Measurements from ENCODE around the gene SCIN.

The SCIN gene

GRCh38 chr7:12581897-12582296, 11.4 kb downstream of the SCIN start:
- ATAC-seq (ENCODE audit: insufficient read depth, low read depth) (no peak), DNase-seq (no peak)
- no peaks in the 10 kb centered on the region for H3K27me3 ChIP-seq (ENCODE audit: insufficient read depth, low read length, poor library complexity)
- no peak overlapping the region for H3K4me3 ChIP-seq (ENCODE audit: low read depth in 1 of 2, low read length in 2 of 2)
- H3K4me2 ChIP-seq (ENCODE audit: insufficient read depth, low read length) = no peak overlapping the region
- H3K9me3 ChIP-seq (ENCODE audit: insufficient read depth, low read length, severe bottlenecking) = no peaks in the 10 kb centered on the region
- no peak overlapping the region for H3K9ac ChIP-seq (ENCODE audit: low read depth, low read length)
- H3K4me1 ChIP-seq (ENCODE audit: insufficient read depth, low read length) = no peaks in the 10 kb centered on the region
- no peak overlapping the region for H2AFZ ChIP-seq (ENCODE audit: low read depth, low read length)
- H3K36me3 ChIP-seq (ENCODE audit: insufficient read depth, low read length) = no peaks in the 10 kb centered on the region
- no peaks in the 10 kb centered on the region for H3K79me2 ChIP-seq (ENCODE audit: insufficient read depth, low read length)
- H4K20me1 ChIP-seq (ENCODE audit: insufficient read depth, low read length) = no peaks in the 10 kb centered on the region
- no peak overlapping the region for H3K27ac ChIP-seq (ENCODE audit: low read length)
- TF ChIP-seq, protein P1, sequence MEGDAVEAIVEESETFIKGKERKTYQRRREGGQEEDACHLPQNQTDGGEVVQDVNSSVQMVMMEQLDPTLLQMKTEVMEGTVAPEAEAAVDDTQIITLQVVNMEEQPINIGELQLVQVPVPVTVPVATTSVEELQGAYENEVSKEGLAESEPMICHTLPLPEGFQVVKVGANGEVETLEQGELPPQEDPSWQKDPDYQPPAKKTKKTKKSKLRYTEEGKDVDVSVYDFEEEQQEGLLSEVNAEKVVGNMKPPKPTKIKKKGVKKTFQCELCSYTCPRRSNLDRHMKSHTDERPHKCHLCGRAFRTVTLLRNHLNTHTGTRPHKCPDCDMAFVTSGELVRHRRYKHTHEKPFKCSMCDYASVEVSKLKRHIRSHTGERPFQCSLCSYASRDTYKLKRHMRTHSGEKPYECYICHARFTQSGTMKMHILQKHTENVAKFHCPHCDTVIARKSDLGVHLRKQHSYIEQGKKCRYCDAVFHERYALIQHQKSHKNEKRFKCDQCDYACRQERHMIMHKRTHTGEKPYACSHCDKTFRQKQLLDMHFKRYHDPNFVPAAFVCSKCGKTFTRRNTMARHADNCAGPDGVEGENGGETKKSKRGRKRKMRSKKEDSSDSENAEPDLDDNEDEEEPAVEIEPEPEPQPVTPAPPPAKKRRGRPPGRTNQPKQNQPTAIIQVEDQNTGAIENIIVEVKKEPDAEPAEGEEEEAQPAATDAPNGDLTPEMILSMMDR (IDR thresholded peaks at IDR 0.05; ENCODE audit: borderline replicate concordance, extremely low read depth, low read length, poor library complexity, severe bottlenecking) = no peak
- no peak for TF ChIP-seq EZH2 (IDR thresholded peaks at IDR 0.05; ENCODE audit: borderline replicate concordance, low read depth, low read length, severe bottlenecking)

DNA sequence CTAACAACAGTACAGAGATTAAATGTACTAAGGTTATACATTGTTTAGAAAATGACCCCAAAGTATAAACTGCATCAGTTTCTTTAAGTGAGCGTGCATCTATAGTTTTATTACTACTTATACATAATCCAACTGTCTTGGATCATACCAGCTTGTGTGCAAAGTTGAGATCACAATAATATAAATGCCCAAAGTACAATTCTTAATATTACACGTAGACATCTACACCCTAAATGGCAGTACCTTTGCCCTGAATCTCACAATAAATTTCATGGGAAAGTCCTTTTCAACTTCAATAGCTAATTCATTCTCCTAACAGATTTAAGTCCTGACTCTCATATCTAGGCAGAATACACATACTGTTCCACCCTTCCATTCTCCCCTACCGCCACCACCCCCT, 11.8 kb downstream of the SCIN start:
- no peak for TF ChIP-seq EZH2 (IDR thresholded peaks at IDR 0.05; ENCODE audit: borderline replicate concordance, low read depth, low read length, severe bottlenecking)
- TF ChIP-seq, protein P1 (IDR thresholded peaks at IDR 0.05; ENCODE audit: borderline replicate concordance, extremely low read depth, low read length, poor library complexity, severe bottlenecking) = no peak
- no peak overlapping the region for H3K27ac ChIP-seq (ENCODE audit: low read length)
- H3K9me3 ChIP-seq (ENCODE audit: insufficient read depth, low read length, severe bottlenecking) = no peaks in the 10 kb centered on the region
- H3K27me3 ChIP-seq (ENCODE audit: insufficient read depth, low read length, poor library complexity) = no peaks in the 10 kb centered on the region
- H3K36me3 ChIP-seq (ENCODE audit: insufficient read depth, low read length) = no peaks in the 10 kb centered on the region
- H3K79me2 ChIP-seq (ENCODE audit: insufficient read depth, low read length) = no peaks in the 10 kb centered on the region
- H4K20me1 ChIP-seq (ENCODE audit: insufficient read depth, low read length) = no peaks in the 10 kb centered on the region
- DNase-seq (no peak), ATAC-seq (ENCODE audit: insufficient read depth, low read depth) (no peak)
- no peak overlapping the region for H3K4me2 ChIP-seq (ENCODE audit: insufficient read depth, low read length)
- no peak overlapping the region for H3K4me3 ChIP-seq (ENCODE audit: low read depth in 1 of 2, low read length in 2 of 2)
- no peak overlapping the region for H3K9ac ChIP-seq (ENCODE audit: low read depth, low read length)
- H2AFZ ChIP-seq (ENCODE audit: low read depth, low read length) = no peak overlapping the region
- H3K4me1 ChIP-seq (ENCODE audit: insufficient read depth, low read length) = no peaks in the 10 kb centered on the region

DNA sequence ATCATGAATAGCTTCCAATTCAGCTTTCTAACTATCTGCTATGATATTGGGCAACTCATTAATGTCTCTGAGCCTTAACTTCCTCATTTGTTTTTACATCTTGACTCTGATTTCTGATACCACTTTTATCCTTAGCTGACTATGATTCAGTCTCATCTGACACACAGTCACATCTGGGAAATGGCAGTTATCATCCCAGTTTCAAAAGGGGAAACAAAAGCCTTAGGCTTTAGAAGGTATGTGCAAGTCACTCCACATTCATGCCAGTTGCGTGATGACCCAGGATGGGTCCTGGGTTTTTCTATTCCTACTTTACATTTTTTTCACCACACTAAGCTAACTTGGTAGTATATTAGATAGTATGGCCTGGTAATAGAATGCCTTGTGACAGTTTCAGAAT, 12.7 kb downstream of the SCIN start:
- H4K20me1 ChIP-seq (ENCODE audit: insufficient read depth, low read length) = no peaks in the 10 kb centered on the region
- no peaks in the 10 kb centered on the region for H3K4me1 ChIP-seq (ENCODE audit: insufficient read depth, low read length)
- no peak for DNase-seq
- TF ChIP-seq, protein P1 (IDR thresholded peaks at IDR 0.05; ENCODE audit: borderline replicate concordance, extremely low read depth, low read length, poor library complexity, severe bottlenecking) = no peak
- TF ChIP-seq EZH2 (IDR thresholded peaks at IDR 0.05; ENCODE audit: borderline replicate concordance, low read depth, low read length, severe bottlenecking) = no peak
- no peak overlapping the region for H3K9ac ChIP-seq (ENCODE audit: low read depth, low read length)
- no peaks in the 10 kb centered on the region for H3K36me3 ChIP-seq (ENCODE audit: insufficient read depth, low read length)
- no peaks in the 10 kb centered on the region for H3K9me3 ChIP-seq (ENCODE audit: insufficient read depth, low read length, severe bottlenecking)
- no peak overlapping the region for H2AFZ ChIP-seq (ENCODE audit: low read depth, low read length)
- H3K27ac ChIP-seq (ENCODE audit: low read length) = no peak overlapping the region
- no peak overlapping the region for H3K4me2 ChIP-seq (ENCODE audit: insufficient read depth, low read length)
- ATAC-seq (ENCODE audit: insufficient read depth, low read depth) = no peak
- H3K79me2 ChIP-seq (ENCODE audit: insufficient read depth, low read length) = no peaks in the 10 kb centered on the region
- no peaks in the 10 kb centered on the region for H3K27me3 ChIP-seq (ENCODE audit: insufficient read depth, low read length, poor library complexity)
- no peak overlapping the region for H3K4me3 ChIP-seq (ENCODE audit: low read depth in 1 of 2, low read length in 2 of 2)

DNA sequence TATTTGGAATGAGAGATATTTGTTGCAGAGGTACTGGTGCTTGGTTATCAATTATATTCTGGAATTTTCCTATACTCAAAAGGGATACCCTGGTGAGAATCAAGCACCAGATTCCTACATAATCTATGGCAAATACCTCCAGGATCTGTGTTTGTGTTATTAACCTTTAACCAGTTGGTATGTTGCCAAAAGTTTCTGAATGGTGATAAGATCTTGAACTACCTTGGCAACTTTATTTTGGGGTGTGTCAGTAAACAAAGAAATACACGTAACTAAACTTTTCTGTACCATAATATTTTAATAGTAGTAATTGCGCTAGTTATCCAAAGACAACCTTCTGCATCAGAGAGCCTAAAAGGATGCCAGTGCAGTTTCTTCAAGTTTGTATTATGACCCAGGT, 13.4 kb downstream of the SCIN start:
- Histone ChIP-seq H3K36me3 (ENCODE audit: insufficient read depth, low read length) (no peaks in the 10 kb centered on the region), H3K4me3 (ENCODE audit: low read depth in 1 of 2, low read length in 2 of 2) (no peak overlapping the region), H3K9me3 (ENCODE audit: insufficient read depth, low read length, severe bottlenecking) (no peaks in the 10 kb centered on the region), H3K27ac (ENCODE audit: low read length) (no peak overlapping the region), H4K20me1 (ENCODE audit: insufficient read depth, low read length) (no peaks in the 10 kb centered on the region), H3K79me2 (ENCODE audit: insufficient read depth, low read length) (no peaks in the 10 kb centered on the region), H3K4me1 (ENCODE audit: insufficient read depth, low read length) (no peaks in the 10 kb centered on the region), H3K9ac (ENCODE audit: low read depth, low read length) (no peak overlapping the region), H3K4me2 (ENCODE audit: insufficient read depth, low read length) (no peak overlapping the region), H2AFZ (ENCODE audit: low read depth, low read length) (no peak overlapping the region), H3K27me3 (ENCODE audit: insufficient read depth, low read length, poor library complexity) (no peaks in the 10 kb centered on the region)
- TF ChIP-seq, protein P1 (IDR thresholded peaks at IDR 0.05; ENCODE audit: borderline replicate concordance, extremely low read depth, low read length, poor library complexity, severe bottlenecking) = no peak
- TF ChIP-seq EZH2 (IDR thresholded peaks at IDR 0.05; ENCODE audit: borderline replicate concordance, low read depth, low read length, severe bottlenecking) = no peak
- DNase-seq (no peak), ATAC-seq (ENCODE audit: insufficient read depth, low read depth) (no peak)

Data from DND-41 (cell line).